Smooth muscle cell (in vitro differentiated cells): ENCODE results near the gene RCOR3. TPM values are rescaled to one million over a fixed set of nuclear protein-coding genes. Genes with fewer than 3 reads are reported as not detected.

Source experiments
- DNase-seq: peaks from one replicate; lab custom pipeline; 2025; ENCODE audit not compliant: unreplicated experiment; lab: John Stamatoyannopoulos, UW
- H2AFZ ChIP-seq: fragments of 200-600 bp; sonication (generic); 2 replicates; pipeline ENCODE4 v1.6.0; 2016; ENCODE audit warnings: antibody characterized with exemption, low read depth, mild to moderate bottlenecking
- H3F3A ChIP-seq: fragments of 200-600 bp; sonication (generic); 2 replicates; pipeline ENCODE4 v1.6.0; 2017; ENCODE audit warnings: antibody characterized with exemption, low read depth
- H3K27ac ChIP-seq: fragments of 200-600 bp; sonication (generic); 2 replicates; pipeline ENCODE4 v1.5.1; 2016; ENCODE audit warnings: low read depth, mild to moderate bottlenecking
- H3K27me3 ChIP-seq: fragments of 200-600 bp; sonication (generic); 2 replicates; pipeline ENCODE4 v1.6.1; 2016; ENCODE audit warnings: low read depth, mild to moderate bottlenecking
- H3K36me3 ChIP-seq: fragments of 200-600 bp; sonication (generic); 2 replicates; pipeline ENCODE4 v1.5.1; 2016; ENCODE audit warnings: low read depth
- H3K4me1 ChIP-seq: fragments of 200-600 bp; sonication (generic); 2 replicates; pipeline ENCODE4 v1.5.1; 2016; ENCODE audit warnings: low read depth
- H3K4me2 ChIP-seq: fragments of 200-600 bp; sonication (generic); 2 replicates; pipeline ENCODE4 v1.6.0; 2016; ENCODE audit warnings: mild to moderate bottlenecking
- H3K4me3 ChIP-seq: fragments of 200-600 bp; sonication (generic); 2 replicates; pipeline ENCODE4 v1.5.1; 2016; ENCODE audit warnings: mild to moderate bottlenecking
- H3K79me2 ChIP-seq: fragments of 200-600 bp; sonication (generic); 2 replicates; pipeline ENCODE4 v1.6.0; 2016; ENCODE audit warnings: low read depth, mild to moderate bottlenecking
- H3K9ac ChIP-seq: fragments of 200-600 bp; sonication (generic); 2 replicates; pipeline ENCODE4 v1.6.0; 2016; ENCODE audit warnings: low read depth
- H3K9me3 ChIP-seq: fragments of 200-600 bp; sonication (generic); replicated peaks from 2 replicates; pipeline ENCODE4 v1.5.1; 2016; ENCODE audit warnings: low read depth
- H4K20me1 ChIP-seq: fragments of 200-600 bp; sonication (generic); 2 replicates; pipeline ENCODE4 v1.6.0; 2016; ENCODE audit warnings: low read depth
- WGBS: methylation state at CpG from one replicate; pipeline ENCODE4 v1.1.7; 2016; ENCODE audit warnings: low lambda C conversion rate; 5-methylcytosine and 5-hydroxymethylcytosine counted together
- polyA plus RNA-seq: library from polyadenylated mRNA; unstranded; fragments of >200 nt; fragmentation: Nextera tagmentation; extraction: Ambion mirVana; gene quantifications from 2 replicates; pipeline ENCODE4 v1.2.1, GENCODE V29; 2016
- total RNA-seq: library from RNA; depleted of rRNA; stranded (reverse); fragments of >200 nt; gene quantifications from 2 replicates; pipeline ENCODE4 v1.2.3, GENCODE V29; 2014
- TF ChIP-seq, protein P1 (sequence below): fragments of 200-600 bp; sonication (generic); IDR thresholded peaks from 2 replicates; pipeline ENCODE4 v1.5.1; 2017; ENCODE audit warnings: borderline replicate concordance, mild to moderate bottlenecking, antibody characterized with exemption; ENCODE audit not compliant: insufficient read depth, poor library complexity, severe bottlenecking

RCOR3 gene
- total and polyA plus RNA-seq, 2 experiments from 2014 or later = 22.5 to 27.7 TPM

DNA sequence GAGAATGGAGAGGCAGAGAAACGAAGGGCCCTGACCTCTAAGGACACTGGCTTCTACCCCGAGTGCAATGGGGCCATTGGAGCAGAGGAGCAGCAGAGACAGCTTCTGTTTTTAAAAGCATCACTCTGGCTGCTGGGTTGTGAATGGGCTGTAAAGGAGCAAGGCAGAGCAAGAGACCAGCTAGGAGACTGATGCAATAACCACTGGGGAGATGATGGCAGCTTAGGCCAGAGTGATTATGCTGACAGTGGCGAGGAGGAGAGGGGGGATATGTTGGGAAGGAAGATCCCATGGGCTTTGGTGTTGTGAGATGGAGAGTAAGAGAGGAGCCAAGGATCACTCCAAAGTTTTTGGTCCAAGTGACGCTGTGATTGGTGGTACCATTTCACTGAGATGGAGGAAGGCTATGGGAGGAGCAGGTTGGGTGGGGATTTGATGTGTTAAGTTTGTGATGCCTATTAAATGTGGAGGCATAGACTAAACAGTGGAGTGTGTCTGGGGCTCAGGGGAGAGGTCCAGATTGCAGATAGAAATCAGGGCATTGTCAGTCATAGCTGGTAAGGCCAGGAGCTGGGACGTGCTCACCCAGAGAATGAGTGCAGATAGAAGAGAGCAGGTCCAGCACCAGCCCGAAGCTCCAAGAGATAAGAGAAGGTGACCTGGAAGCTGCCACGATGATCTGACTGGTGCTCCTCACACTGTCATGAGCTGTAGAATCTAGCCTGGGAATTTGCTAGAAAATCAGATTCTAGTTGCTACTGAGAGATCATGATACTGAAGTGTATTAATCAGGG, 78.5 kb downstream of the RCOR3 start:
- TF ChIP-seq, protein P1, sequence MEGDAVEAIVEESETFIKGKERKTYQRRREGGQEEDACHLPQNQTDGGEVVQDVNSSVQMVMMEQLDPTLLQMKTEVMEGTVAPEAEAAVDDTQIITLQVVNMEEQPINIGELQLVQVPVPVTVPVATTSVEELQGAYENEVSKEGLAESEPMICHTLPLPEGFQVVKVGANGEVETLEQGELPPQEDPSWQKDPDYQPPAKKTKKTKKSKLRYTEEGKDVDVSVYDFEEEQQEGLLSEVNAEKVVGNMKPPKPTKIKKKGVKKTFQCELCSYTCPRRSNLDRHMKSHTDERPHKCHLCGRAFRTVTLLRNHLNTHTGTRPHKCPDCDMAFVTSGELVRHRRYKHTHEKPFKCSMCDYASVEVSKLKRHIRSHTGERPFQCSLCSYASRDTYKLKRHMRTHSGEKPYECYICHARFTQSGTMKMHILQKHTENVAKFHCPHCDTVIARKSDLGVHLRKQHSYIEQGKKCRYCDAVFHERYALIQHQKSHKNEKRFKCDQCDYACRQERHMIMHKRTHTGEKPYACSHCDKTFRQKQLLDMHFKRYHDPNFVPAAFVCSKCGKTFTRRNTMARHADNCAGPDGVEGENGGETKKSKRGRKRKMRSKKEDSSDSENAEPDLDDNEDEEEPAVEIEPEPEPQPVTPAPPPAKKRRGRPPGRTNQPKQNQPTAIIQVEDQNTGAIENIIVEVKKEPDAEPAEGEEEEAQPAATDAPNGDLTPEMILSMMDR = no peak
- Histone ChIP-seq H3K4me3 (no peak overlapping the region), H4K20me1 (peaks cover 91% of the 10 kb centered on the region), H3K27me3 (no peaks in the 10 kb centered on the region), H3K36me3 (no peaks in the 10 kb centered on the region), H3K9me3 (no peaks in the 10 kb centered on the region), H3F3A (no peaks in the 10 kb centered on the region), H3K9ac (no peak overlapping the region), H2AFZ (no peak overlapping the region), H3K4me1 (no peaks in the 10 kb centered on the region), H3K79me2 (peaks cover 87% of the 10 kb centered on the region), H3K27ac (no peak overlapping the region), H3K4me2 (no peak overlapping the region)
- DNase-seq = no peak
- 82% methylated on average over 7 of the region's 7 CpGs for WGBS

DNA sequence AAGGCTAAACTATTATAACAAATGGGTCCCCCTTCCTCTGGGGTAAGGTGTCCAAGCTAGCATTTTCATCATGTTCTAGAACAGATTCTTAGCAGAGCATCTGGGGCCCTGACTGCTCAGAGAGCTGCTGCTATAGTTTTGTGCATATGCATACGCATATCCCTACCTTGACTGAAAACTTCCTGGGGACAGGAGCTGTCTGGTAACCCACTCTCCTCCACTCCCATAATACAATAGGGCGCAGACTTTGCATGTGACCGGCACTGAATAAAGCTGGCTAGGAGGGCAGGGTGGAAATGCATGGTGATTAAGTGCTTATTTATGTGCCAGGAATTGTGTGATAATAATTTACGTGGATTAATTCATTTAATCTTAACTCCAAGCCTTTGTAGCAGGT, 79.1 kb downstream of the RCOR3 start:
- no peaks in the 10 kb centered on the region for H3K36me3 ChIP-seq
- over 99% methylated on average over 4 of the region's 4 CpGs for WGBS
- H3K79me2 ChIP-seq = peaks cover 87% of the 10 kb centered on the region

DNA sequence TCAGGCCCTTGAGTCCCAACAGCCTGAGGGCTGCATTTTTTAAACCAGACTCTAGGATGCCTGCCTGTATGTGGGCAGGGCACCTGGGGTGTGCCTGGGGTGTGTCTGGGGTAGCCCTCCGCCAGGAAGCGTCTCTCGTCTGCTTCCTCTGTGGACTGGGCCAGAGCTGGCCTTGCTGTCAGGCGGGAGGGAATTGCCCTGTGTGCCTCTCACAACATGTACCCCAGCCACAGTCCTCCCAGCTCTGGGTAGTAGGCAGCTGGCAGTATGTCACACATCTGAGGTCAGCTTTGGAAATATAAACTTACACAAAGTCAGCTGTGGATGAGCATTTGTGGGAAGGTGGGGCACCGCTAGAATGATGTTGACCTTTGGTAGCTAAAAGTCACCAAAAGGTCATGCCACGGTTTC, 80.5 kb downstream of the RCOR3 start:
- Histone ChIP-seq H2AFZ (no peak overlapping the region), H3K27ac (no peak overlapping the region), H3K36me3 (no peaks in the 10 kb centered on the region), H3K4me2 (no peak overlapping the region), H3K4me1 (no peaks in the 10 kb centered on the region), H4K20me1 (peaks cover 82% of the 10 kb centered on the region), H3K9ac (no peak overlapping the region), H3K4me3 (no peak overlapping the region), H3F3A (no peaks in the 10 kb centered on the region), H3K79me2 (peaks cover 75% of the 10 kb centered on the region), H3K9me3 (no peaks in the 10 kb centered on the region), H3K27me3 (no peaks in the 10 kb centered on the region)
- TF ChIP-seq, protein P1 = no peak
- no peak for DNase-seq
- WGBS = 84% methylated on average over 6 of the region's 6 CpGs

More for the DNA sequence above, 79.1 kb downstream of the RCOR3 start:
- Histone ChIP-seq H3F3A (no peaks in the 10 kb centered on the region), H3K4me2 (no peak overlapping the region), H3K4me3 (no peak overlapping the region), H3K4me1 (no peaks in the 10 kb centered on the region), H3K9ac (no peak overlapping the region), H3K9me3 (no peaks in the 10 kb centered on the region), H3K27ac (no peak overlapping the region), H4K20me1 (peaks cover 85% of the 10 kb centered on the region), H2AFZ (no peak overlapping the region), H3K27me3 (no peaks in the 10 kb centered on the region)
- DNase-seq = no peak
- TF ChIP-seq, protein P1 = no peak
